Endodermal cell (in vitro differentiated cells): ENCODE data around the gene ADGRD1. TPM values are rescaled to one million over a fixed set of nuclear protein-coding genes. Genes with fewer than 3 reads are reported as not detected.
A peak's percentile ranks its signal among the peaks of the same experiment; 100 is the strongest.

ENCODE experiments used
- DNase-seq: peaks from one replicate; pipeline ENCODE4 v3.0.0-alpha.2; 2017
- H3K27ac ChIP-seq: 2 replicates; pipeline ENCODE4 v1.5.1; 2013; ENCODE audit warnings: mild to moderate bottlenecking, low read depth, low read length, moderate library complexity
- H3K27me3 ChIP-seq: 2 replicates; pipeline ENCODE4 v1.6.1; 2013; ENCODE audit warnings: mild to moderate bottlenecking, low read length, moderate library complexity; ENCODE audit not compliant: insufficient read depth, control insufficient read depth, poor library complexity, severe bottlenecking
- H3K36me3 ChIP-seq: 2 replicates; pipeline ENCODE4 v1.7.0; 2013; ENCODE audit warnings: mild to moderate bottlenecking, low read length, moderate library complexity; ENCODE audit not compliant: control insufficient read depth, insufficient read depth
- H3K4me1 ChIP-seq: one replicate; pipeline ENCODE4 v1.7.0; 2013; ENCODE audit warnings: low read length; ENCODE audit not compliant: control insufficient read depth, insufficient read depth
- H3K4me3 ChIP-seq: 2 replicates; pipeline ENCODE4 v1.5.1; 2013; ENCODE audit warnings: mild to moderate bottlenecking, low read length, moderate library complexity
- H3K9ac ChIP-seq: 2 replicates; pipeline ENCODE4 v1.6.1; 2013; ENCODE audit warnings: mild to moderate bottlenecking, low read length, moderate library complexity; ENCODE audit not compliant: poor library complexity, severe bottlenecking; ENCODE audit errors: extremely low read depth
- H3K9me3 ChIP-seq: 2 replicates; pipeline ENCODE4 v1.6.1; 2013; ENCODE audit warnings: mild to moderate bottlenecking, low read length, moderate library complexity; ENCODE audit not compliant: control insufficient read depth
- H3K27ac Mint-ChIP-seq: 2 replicates; pipeline ENCODE4 v1.8.0; 2020; ENCODE audit warnings: mixed read lengths
- H3K27me3 Mint-ChIP-seq: 2 replicates; pipeline ENCODE4 v1.8.0; 2021; ENCODE audit warnings: mild to moderate bottlenecking, mixed read lengths; ENCODE audit not compliant: insufficient read depth
- H3K36me3 Mint-ChIP-seq: 2 replicates; pipeline ENCODE4 v1.8.0; 2020; ENCODE audit warnings: low read depth, mixed read lengths
- H3K4me1 Mint-ChIP-seq: 2 replicates; pipeline ENCODE4 v1.8.0; 2020; ENCODE audit warnings: mixed read lengths
- H3K4me3 Mint-ChIP-seq: 2 replicates; pipeline ENCODE4 v1.8.0; 2020; ENCODE audit warnings: mild to moderate bottlenecking, moderate library complexity, mixed read lengths
- H3K9me3 Mint-ChIP-seq: 2 replicates; pipeline ENCODE4 v1.8.0; 2020; ENCODE audit warnings: mild to moderate bottlenecking, mixed read lengths
- CTCF ChIP-seq: fragments of 200-600 bp; sonication (generic); conservative IDR thresholded peaks from 2 replicates; pipeline ENCODE4 v1.5.0; 2021; ENCODE audit warnings: antibody characterized with exemption, mild to moderate bottlenecking
- WGBS, 2 experiments: methylation state at CpG; one replicate each; pipeline versions ENCODE4 v1.1.5 to v1.1.7; 2013; ENCODE audit warnings: missing lambda C conversion rate in 2 of 2, mixed read lengths in 1 of 2; ENCODE audit not compliant: insufficient coverage in 1 of 2, insufficient read length in 1 of 2; 5-methylcytosine and 5-hydroxymethylcytosine counted together
- total RNA-seq, 2 donors: library from RNA; stranded (reverse); fragmentation: NEBNext Ultra II Directional in 1 of 2; extraction: Animal tissue kit (Norgen Biotek cat#: 25700) in 1 of 2; gene quantifications; 2 replicates in 1 of 2; 3 replicates in 1 of 2; pipeline ENCODE4 v1.2.1, GENCODE V29; 2021

The ADGRD1 gene
- total RNA-seq, 2 donors from 2014 or later: 1.3 to 2.9 TPM

DNA sequence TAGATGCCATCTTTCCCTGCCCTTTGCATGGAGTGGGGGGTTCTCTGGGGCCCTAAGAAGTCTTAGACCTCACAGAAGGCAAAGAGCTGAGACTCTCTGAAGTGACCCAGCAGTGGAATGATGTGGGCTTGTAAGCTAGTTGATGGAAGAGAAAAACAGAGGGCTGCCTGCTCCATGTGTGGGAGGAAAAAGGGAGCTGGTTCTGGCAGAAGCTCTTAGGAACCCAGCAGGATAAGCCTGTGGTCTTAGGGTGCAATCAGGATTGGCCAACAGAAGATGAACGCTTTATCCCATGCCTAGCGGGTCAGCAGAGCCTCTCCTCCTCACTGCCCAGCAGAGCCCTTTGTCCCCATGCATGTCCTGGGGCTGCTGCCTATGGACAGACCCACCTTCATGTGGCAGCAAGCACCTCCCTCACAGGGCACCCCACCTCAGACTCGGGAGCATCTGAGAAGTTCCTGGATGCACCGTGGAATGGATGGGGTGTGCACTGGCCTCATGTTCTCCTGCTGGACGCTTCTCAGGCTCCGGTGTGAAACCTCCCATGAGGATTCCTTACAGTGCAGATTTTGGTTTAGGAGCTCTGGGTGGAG is 152.7 kb downstream of the ADGRD1 start:
- no peaks in the 10 kb centered on the region for H3K4me1 ChIP-seq
- Mint-ChIP-seq H3K4me3 (no peak overlapping the region), H3K4me1 (no peaks in the 10 kb centered on the region), H3K9me3 (peaks cover 1% of the 10 kb centered on the region), H3K27me3 (peaks cover 29% of the 10 kb centered on the region), H3K27ac (no peak overlapping the region), H3K36me3 (no peaks in the 10 kb centered on the region)
- H3K4me3 ChIP-seq: no peak overlapping the region
- H3K9ac ChIP-seq: no peak overlapping the region
- 86 to 91% methylated on average over 4 to 6 of the region's 6 CpGs for WGBS, 2 experiments
- no peaks in the 10 kb centered on the region for H3K9me3 ChIP-seq
- H3K27ac ChIP-seq: no peak overlapping the region
- no peak for TF ChIP-seq CTCF
- H3K27me3 ChIP-seq: no peaks in the 10 kb centered on the region
- H3K36me3 ChIP-seq: no peaks in the 10 kb centered on the region
- DNase-seq: peak; percentile 39

DNA sequence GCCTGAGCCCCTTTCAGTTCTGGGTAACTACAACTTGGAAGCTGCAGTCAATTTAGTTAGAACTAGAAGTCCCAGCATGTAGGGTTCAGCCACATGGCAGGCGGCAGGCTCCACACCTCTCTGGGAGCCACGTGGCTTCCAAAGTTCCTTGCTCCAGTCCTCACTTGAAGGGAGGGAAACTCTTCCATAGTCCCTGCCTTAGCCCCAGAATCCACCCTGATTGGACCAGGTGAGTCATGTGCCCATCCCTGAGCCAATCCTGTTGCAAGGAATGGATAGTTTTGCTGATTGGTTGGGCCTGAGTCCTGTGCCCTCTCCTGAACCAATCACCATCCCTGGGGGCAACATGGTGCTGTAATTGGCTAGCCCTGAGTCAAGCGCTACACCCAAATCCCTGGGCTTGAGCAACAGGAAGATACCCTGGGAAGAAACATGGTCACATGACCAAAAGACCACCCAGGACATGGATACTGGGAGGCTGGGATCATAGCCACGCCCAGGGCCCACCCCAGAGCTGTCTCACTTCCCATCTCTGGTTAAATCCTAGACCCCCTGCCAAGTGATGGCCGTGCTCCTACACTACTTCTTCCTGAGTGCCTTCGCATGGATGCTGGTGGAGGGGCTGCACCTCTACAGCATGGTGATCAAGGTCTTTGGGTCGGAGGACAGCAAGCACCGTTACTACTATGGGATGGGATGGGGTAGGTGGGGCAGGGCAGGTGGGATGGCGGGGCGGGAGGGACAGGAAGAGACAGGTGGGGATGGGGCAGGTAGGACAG is 154.7 kb downstream of the ADGRD1 start:
- no peaks in the 10 kb centered on the region for H3K36me3 ChIP-seq
- H3K27me3 Mint-ChIP-seq: peaks cover 41% of the 10 kb centered on the region
- peaks cover 1% of the 10 kb centered on the region for H3K9me3 Mint-ChIP-seq
- H3K27ac Mint-ChIP-seq: no peak overlapping the region
- no peak overlapping the region for H3K4me3 Mint-ChIP-seq
- DNase-seq: no peak
- no peak overlapping the region for H3K27ac ChIP-seq
- peaks cover 5% of the 10 kb centered on the region for H3K4me1 ChIP-seq
- H3K36me3 Mint-ChIP-seq: no peaks in the 10 kb centered on the region
- no peaks in the 10 kb centered on the region for H3K27me3 ChIP-seq
- no peak overlapping the region for H3K9ac ChIP-seq
- WGBS, 2 experiments: 92 to 100% methylated on average over 2 to 10 of the region's 10 CpGs
- H3K9me3 ChIP-seq: no peaks in the 10 kb centered on the region
- no peak for TF ChIP-seq CTCF
- no peak overlapping the region for H3K4me3 ChIP-seq
- peaks cover 10% of the 10 kb centered on the region for H3K4me1 Mint-ChIP-seq

GRCh38 chr12:131111446-131111845 is 157.7 kb downstream of the ADGRD1 start:
- Histone ChIP-seq H3K9ac (no peak overlapping the region), H3K27ac (no peak overlapping the region), H3K9me3 (no peaks in the 10 kb centered on the region), H3K4me1 (peaks cover 18% of the 10 kb centered on the region), H3K36me3 (no peaks in the 10 kb centered on the region), H3K27me3 (no peaks in the 10 kb centered on the region), H3K4me3 (no peak overlapping the region)
- Mint-ChIP-seq H3K4me1 (peaks cover 26% of the 10 kb centered on the region), H3K9me3 (peaks cover 1% of the 10 kb centered on the region), H3K4me3 (no peak overlapping the region), H3K27ac (no peak overlapping the region), H3K27me3 (peaks cover 45% of the 10 kb centered on the region), H3K36me3 (no peaks in the 10 kb centered on the region)
- TF ChIP-seq CTCF: no peak
- no peak for DNase-seq
- 96 to 100% methylated on average over 1 to 3 of the region's 3 CpGs for WGBS, 2 experiments
